Stimulated activated CD8-positive, alpha-beta memory T cell treated with anti-CD3 and anti-CD28 coated beads, Interleukin-2, amount 100 ng/mL, for 48 hours (primary cell): ENCODE data around the gene CACHD1.
"Not testable (repeated sequence)": the region's sequence is repeated elsewhere in the genome, so short reads cannot be mapped to it uniquely, and the experiment has no call there.

Source experiments
- DNase-seq, 2 donors: peaks; one replicate each; pipeline ENCODE4 v3.0.0-alpha.2; 2020; ENCODE audit warnings: low read depth in 2 of 2

The CACHD1 gene

DNA sequence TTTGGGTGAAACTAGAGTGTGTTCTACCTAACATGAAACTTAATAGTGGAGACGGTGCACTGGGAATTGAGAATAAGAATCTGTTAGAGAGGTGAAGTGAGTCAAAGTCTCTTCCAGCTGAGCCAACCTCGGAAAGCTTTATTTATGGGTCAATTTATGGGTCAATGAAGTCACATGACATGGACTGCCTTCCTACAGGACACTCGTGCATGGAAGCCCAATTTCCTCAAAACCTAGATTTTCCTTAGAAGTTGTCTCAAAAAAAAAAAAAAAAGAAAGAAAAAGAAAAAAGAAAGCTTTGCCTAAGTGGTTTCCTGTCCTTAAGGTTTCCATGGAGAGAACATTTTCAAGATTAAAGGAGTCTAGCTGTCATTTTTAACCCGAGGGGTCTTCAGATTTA is 26.7 kb downstream of the CACHD1 start:
- no peak for DNase-seq

DNA sequence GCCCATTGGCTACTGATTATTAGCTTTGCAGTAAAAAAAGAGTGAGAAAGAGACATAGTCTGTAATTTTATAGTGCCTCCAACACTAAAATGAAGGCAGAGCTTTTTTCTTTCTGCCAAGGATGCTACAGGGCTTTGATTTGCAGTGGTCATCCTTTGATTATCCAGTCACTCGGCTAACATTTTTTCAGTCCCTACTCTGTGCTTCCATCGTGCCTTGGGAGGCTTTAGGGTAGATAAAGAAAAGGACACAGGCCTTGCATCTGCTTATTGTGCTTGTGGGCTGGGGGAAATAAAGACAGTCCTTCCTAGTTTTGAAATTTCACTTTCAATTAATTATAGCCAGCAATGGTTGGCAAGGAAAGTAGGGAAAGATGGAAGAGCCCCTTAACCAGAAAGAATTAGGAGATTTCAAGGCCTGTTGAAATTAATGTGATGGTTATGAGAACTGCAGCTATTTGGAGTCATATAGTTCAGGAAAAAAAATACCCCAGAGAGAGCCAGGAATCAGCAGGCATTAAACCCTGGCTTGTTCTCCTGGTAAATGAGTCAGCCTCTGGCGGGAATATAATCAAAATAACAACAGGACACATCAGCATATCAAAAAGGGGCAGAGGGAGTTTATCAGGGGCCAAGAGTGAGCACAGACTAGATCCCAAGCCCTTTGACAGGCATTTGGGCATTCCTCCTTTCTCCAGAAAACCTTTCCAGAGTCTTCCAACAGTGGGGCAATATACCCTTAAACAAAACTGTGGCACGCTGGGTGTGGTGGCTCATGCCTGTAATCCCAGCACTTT is 27.4 kb downstream of the CACHD1 start:
- DNase-seq = no peak

DNA sequence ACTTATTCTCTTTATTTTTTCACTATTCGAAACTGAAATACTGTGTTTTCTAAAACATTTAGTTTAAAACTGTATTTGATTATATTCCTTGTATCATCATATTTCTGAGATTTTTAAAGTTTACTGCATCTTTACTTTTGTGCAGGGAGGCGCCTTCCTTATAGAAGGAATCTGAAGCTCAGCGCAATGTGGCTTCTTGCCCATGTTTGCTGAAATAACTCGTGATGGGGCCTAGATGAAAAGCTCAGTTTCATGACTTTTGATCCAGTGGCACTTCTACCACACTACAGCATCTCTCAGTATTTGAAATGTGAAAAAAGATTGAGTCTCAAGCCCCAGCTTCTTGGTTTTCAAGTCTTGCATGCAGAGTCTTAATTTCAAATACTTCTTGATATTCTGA is 28.4 kb downstream of the CACHD1 start:
- no peak for DNase-seq

DNA sequence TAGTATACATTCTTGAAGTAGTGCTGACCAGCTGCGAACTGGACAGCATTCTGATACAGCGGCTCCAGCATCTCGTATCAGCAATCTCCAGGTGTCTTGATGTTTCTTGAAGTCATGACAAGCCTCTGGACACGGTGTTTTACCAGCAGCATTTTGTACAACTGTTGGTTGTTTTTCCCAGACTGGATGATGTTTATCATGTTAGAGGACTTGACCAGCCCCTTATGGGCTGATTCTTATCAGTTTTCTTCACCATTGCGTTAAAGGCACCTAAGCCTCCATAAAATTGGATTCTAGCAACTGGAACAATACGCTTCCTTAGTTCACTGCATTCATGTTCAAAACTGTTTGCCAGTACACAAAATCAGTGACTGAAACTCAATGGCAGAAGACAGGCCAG is 29.1 kb downstream of the CACHD1 start:
- DNase-seq = no peak

DNA sequence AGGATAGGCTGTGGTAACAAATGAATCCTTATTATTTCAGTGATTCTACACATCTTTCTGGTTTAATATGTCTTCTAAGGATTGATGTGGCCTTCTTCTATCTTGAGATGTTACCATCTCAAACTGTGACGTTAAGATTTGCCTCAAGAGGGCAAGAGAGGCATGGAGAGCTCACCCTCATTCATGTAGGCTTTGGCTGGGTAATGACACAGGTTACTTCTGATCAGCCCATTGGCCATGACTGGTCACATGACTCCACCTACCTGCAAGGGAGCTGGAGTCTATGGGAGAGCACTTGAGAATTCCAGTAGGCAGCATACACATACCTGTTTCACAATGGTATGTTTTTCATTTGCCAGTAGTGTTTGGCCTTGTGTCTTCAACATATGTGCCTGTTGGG is 30.0 kb downstream of the CACHD1 start:
- no peak for DNase-seq

DNA sequence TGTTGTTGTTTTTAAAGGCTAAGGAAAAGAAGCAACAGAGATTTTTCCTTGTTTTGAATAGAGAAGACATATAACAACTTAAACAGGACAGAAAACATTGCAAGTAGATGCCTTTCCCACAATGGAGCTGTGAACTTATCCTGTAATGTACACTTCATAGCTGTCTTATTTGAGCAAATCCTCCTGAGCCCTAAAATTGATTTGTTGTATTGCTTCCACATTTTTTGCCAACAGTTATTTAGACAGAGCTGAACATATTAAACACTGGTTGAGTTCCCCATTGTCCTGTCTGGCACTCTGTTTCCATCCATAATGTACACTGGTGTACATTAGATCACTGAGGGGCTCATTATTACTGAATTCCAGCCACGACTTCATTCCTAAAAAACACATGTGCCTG is 32.2 kb downstream of the CACHD1 start:
- no peak for DNase-seq

DNA sequence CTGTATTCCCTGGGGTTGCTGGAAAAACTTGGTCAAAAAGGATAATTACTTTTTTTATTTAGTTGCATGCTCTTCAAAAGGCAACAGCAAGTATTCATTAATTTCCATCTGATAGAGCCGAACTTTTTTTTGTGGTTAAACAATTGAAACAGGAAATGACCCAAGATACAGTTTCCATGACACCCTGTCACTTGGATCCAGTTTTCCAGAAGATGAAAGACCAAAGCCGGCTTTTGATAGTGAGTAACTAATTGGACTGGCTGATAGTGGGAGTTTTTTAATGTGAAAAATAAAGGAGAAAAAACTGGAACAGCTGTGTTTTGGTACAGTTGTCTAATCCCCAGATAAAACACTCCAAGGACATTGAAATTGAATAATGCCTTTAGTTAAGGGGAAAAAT is 33.0 kb downstream of the CACHD1 start:
- DNase-seq = no peak

DNA sequence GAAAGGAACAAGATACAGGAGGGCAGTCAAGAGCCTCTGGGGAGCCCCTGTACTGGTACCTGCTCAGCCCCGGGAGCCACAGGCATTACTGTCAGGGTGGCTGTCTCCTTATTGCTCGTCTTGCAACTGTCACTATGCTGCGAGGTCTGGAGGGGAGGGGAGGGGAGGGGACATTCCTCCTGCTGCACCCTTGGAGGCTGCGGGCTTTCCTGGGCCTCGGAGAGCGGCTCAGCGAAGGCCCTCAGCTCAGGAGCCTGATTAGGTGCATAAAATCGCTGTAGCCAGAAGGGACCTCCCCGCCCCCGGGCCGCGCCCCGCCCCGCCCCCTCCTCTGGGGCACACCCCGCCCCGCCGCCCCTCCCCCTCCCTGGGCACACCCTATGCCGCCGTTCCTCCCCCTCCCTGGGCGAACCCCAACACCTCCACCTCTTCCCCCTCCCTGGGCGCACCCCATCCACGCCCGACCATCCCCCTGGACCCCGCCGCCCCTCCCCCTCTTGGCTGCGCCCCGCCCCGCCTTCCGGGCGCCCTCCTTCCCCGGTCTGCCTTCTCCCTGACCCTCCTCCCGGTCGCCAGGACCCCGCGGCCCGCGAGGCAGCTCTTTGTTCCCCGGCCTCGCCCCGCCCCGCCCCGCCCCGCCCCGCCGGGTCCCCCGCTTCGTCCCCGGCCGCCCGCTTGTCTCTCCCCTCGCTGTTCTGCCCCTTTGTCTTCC is 35.5 kb downstream of the CACHD1 start:
- DNase-seq = peak; percentile 23 to 30

DNA sequence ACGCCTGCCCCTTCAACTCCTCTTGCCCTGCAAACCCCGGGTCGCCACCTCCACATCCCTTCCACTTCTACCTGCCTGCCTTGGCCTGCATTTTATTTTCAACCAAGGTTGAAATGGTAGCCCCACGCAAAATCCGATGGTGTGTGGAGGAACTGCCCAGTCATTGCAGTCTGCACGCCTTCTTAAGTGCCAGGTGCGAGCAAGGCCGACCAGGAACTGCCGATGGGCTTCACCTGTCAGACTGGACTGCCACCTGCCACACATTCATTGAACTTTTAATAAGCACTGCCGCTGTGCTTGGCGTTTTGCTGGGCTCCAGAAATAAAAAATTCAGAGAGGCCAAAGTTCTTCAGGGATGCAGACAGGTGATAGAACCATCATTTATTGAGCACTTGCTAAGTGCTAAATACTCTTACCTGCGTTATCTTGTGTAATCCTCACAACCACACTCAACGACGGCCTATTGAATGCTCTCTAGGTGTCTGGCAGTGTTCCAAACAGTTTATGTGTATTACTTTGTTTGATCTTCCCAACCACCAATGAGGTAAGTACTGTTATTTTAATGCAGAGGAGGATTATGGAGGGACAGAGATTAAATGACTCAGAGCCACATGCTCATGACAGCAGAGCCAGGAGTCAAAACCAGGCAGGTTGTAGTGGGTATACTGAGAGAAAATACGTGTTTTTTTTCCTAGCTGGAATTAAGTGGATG is 36.2 kb downstream of the CACHD1 start:
- no peak for DNase-seq

DNA sequence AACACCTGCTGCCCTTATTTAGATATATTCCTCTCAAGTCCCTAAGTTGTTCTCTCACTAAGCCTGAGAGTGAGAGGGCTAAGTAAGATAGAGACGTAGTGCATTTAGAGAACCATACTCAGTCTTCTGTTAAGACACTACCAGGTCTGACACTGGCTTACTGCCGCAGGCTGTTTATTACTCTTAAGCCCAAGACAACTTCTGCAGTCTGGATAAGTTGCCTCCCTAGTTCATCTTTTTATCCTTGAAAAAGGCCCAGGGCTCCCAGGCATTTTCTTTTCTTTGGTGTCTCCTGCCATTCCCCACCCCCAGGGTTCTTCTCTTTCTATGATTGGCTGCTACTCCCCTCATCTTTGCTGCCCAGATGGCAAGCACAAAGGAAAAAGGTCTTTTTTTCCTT is 38.7 kb downstream of the CACHD1 start:
- no peak for DNase-seq

DNA sequence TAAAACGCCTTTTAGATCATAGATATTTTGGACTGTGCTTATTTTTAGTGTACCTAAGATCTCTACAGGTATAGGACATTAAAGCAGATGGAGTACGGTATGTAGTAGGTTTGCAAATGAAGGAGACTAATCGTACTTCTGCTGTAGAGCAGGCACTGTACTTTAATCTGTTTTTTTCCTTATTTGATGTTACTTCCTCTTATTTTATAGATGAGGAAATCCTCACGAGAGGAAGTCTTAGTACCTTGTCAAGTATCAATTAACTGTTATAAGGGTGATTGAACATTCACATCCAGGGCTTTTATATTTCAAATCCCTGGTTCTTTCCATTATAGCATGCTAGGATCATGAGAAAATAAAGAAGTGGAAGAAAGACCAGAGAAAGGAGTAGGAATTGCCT is 41.1 kb downstream of the CACHD1 start:
- DNase-seq = no peak

DNA sequence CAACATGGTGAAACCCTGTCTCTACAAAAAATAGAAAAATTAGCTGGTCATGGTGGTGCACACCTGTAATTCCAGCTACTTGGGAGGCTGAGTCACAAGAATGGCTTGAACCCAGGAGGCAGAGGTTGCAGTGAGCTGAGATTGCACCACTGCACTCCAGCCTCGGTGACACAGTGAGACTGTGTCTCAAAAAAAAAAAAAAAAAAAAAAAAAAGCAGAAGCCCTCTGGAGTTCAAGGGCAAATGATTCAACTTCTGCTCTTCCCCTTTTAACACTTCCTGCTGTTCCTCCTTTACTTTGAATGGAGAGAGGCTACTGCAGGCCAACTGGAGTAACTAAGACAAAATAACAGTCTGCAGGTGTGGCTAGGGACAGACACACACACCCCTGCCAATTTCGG is 42.3 kb downstream of the CACHD1 start:
- not testable (repeated sequence) for DNase-seq

DNA sequence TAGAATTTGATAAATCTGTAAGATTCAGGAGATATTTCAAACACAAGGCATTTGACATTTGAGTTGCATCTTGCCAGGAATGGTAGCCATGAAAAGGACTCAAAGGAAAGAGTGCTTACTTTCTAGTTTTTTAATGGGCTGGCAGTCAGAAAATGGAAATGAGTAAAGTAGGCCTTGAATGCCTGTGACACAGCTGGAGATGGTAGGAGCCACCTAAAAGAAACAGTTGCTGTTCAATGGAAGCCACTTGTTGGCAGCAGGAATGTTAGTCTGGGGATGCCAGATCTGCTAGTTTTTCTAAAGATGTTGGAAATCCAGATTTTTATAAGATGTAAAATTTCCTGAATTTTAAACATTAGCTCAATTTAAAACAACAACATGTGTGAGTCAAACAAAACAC is 43.6 kb downstream of the CACHD1 start:
- no peak for DNase-seq

DNA sequence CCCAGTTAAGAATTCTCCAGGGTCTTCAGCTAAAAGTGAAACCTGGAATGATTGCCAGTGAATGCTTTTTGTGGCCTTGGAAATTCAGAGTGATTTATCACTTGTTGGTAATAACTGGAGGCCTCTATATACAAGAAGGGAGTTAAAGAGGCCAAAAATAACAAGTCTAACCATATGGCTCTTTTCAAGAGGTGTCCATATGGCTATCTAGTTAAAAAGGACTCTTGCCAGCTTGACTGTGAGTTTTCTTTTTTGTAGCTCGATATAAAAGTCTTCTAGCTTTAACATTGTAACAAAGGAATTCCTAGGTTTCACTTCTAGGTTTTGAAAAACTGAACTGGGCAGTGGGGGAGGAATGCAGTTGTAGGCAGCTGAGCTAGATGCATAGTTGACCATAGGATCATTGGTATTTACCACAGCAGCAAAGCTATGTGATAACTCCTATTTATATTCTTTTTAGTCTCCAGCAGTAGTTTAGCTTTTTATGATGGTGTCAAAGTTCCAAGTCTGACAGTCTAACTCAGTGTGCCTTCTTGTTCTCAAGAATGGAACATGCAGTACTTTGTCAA is 44.4 kb downstream of the CACHD1 start:
- no peak for DNase-seq

DNA sequence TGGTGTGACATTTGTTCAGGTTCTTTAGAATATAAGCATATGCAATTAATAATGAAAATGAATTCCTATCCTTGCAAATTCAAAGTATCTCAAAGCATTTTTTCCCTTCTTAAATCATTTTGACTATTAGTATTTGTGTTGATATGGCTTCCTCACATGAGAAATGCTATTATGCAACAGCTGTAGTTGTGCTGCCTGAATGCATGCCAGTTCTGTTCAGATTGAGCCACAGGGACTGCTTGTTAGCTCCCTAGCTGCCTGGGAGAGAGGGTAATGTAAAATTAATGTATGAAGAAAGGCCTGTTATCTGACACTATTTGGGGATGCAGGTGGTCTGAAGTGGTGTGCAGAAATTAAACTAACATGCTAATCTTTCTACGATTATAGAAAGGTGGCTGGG is 45.5 kb downstream of the CACHD1 start:
- no peak for DNase-seq

DNA sequence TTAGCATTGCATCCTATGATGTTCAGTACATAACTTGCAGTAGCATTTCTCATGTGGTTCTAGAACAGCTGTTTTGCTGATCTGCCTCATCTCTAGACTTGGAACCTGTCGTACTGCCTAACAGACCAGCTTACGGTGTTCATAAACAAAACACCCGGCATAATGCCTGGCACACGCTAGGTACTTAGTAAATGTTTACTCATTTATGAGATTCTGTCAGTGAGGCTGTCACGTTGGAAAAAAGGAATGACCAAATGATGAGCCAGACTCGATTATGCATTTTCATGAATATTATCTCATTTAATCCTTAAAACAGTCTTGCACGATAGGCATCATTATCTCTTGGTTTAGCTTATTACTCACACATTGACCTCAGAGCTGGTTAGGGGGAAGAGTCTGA is 46.4 kb downstream of the CACHD1 start:
- no peak for DNase-seq

DNA sequence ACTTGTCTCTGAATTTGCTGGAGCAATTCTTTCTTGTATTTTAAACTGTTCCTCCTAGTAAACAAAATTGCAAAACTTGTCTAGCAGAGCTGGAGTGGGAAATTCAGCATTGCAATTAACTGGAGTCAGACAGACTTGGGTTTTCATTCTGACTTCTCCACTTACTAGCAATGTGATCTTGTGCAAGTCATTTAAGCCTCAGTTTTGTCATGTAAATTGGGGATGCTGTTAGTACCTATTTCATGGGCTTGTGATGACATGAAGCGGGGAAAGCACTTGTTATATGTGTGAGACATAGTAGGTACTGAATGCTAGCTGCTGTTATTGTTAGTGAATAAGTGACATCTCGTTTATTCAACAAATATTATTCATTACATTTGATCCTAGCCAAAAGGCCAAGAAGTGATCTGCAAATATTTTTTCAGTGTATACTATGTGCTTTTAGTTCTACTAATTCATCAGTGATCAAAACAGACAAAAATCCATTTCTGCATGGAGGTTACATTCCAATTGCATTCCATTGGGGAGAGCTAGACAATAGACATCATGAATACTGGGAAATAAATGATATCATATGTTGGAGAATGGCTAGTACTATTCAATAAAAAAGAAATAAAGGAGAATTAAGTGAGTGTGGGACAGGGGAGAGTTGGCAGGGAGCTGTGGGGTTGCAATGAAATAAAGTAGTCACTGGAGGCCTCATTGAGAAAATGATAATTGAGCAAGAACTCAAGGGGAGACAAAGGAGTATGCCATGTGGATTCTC is 47.1 kb downstream of the CACHD1 start:
- no peak for DNase-seq

DNA sequence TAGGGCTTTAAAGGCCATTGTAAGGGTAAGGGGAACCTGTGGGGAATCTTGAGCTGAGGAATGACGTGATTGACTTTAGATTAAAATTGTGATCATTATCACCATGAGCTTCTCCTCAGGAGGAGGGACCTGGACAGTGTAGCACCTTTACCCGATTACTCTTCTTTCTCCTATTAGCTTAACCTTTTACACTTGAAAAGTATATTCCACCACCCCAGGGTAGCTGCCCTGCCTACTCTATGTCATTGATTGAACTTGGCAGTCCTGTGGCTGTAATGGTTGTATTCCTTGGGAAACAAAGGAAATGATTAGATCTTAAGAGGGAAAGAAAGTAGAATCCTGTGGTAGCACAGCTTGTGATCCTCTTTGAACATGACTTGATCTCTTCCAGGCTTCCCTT is 47.7 kb downstream of the CACHD1 start:
- no peak for DNase-seq

DNA sequence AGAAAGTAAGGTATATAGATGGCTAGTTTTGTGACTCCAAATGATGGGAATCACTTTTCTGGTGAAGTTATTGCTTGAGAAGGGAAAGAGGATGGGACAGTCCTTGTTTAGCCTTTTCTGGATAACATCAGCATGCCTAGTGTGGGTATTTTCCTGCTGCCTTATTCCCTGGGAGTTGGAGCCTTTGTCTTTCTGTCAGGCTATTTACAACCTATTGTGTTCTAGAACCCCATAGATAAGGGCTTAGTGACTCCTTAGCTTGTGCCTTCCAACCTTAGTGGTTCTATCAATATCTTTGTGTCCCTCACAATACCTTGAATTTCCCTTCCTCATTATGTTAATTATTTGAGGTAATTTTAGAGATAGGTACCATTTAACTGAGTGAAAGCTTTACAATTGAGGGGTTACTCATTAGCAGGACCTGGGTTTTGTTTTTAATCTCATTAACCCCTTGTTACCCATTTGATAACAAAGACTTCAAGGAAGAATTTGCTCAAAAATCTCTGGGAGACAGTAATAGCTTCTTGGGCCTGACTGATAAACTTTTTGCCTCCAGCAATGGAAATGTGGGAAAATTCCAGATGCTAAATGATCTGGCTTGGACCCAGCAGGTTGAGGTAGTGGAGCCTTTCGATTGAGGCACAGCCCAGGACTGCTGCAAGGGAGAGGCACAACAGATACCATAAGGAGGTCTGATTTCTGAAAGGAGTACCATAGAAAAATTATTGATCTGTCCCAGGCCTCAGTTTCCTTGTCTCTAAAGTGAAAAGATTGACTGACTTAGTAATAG is 49.0 kb downstream of the CACHD1 start:
- DNase-seq = no peak

DNA sequence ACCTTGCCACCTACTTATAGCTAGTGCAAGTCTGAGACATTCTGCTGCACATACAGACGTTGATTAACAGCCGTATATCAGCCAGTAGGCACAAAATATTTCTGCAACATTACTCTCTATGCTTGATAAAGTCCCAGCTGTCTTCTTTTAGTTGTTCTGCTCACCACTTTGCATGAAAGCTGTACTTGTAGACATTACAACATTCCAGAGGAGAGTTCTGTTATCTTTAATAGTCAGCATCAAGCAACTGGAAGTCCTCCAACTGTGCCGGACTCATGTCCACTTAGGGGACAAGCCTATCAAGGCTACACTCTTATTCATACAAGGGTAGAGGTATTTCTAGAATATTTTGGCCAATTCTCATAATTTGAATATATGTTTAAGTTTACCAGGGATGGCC is 50.0 kb downstream of the CACHD1 start:
- DNase-seq = no peak

DNA sequence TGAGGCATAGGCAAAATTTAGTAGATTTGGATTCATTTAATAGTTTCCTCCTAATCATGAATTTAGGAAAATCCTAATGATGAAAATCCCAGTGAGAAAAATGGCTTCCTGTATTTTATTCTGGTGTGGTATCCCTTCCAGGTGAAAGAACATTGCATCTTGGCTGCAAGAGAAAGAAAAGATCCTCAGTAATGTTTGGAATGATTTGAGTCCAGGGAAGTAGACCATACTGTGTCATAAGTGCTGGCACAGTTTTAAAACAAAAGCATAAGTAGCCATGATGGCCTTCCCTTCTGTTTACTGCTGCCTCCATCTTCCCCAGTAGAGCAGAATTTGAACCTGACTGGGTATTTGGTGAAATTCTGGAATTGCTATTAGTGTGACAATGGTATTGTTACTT is 52.8 kb downstream of the CACHD1 start:
- DNase-seq = no peak
